Neural progenitor cell (in vitro differentiated cells): ENCODE measurements around the gene BBS1.

Experiments
- CTCF ChIP-seq: fragments of 200-600 bp; sonication (generic); IDR thresholded peaks from 2 replicates; pipeline ENCODE4 v1.5.1; 2017; ENCODE audit warnings: antibody characterized with exemption, mild to moderate bottlenecking
- EZH2 ChIP-seq: fragments of 200-600 bp; sonication (generic); IDR thresholded peaks from 2 replicates; pipeline ENCODE4 v1.6.1; 2017; ENCODE audit warnings: antibody characterized with exemption, mild to moderate bottlenecking, moderate library complexity

- TF ChIP-seq CTCF (peak; percentile 41), EZH2 (no peak)
Observed at GRCh38 chr11:66467034-66467659, 43.3 kb upstream of the BBS1 start.
